Measurements from ENCODE around the gene SORD.

Gene SORD

GRCh38 chr15:45107941-45108630, 85.1 kb downstream of the SORD start:
- TF ChIP-seq EZH2phosphoT487 (IDR thresholded peaks at IDR 0.05; ENCODE audit: low read depth) (no peak), CTCF (IDR thresholded peaks at IDR 0.05; ENCODE audit: low read depth, low read length) (no peak)
- H3K4me2 ChIP-seq (ENCODE audit: low read length), result no peak overlapping the region
- H2AFZ ChIP-seq (ENCODE audit: low read depth, low read length), result no peak overlapping the region
- no peaks in the 10 kb centered on the region for H3K9me3 ChIP-seq (ENCODE audit: insufficient read depth, low read length)
- H3K9ac ChIP-seq (ENCODE audit: low read length), result no peak overlapping the region
- H3K36me3 ChIP-seq (replicated peaks; ENCODE audit: low read depth, low read length), result no peaks in the 10 kb centered on the region
- no peaks in the 10 kb centered on the region for H4K20me1 ChIP-seq (ENCODE audit: insufficient read depth, low read length)
- H3K4me1 ChIP-seq (ENCODE audit: low read length), result no peaks in the 10 kb centered on the region
- H3K79me2 ChIP-seq (ENCODE audit: low read length), result no peaks in the 10 kb centered on the region
- no peak overlapping the region for H3K4me3 ChIP-seq (ENCODE audit: low read length)
- H3K27me3 ChIP-seq (ENCODE audit: low read depth, low read length), result no peaks in the 10 kb centered on the region
- no peak overlapping the region for H3K27ac ChIP-seq (ENCODE audit: low read length)

GRCh38 chr15:45110256-45110820, 87.3 kb downstream of the SORD start:
- no peak overlapping the region for H3K4me3 ChIP-seq (ENCODE audit: low read length)
- H3K9me3 ChIP-seq (ENCODE audit: insufficient read depth, low read length), result no peaks in the 10 kb centered on the region
- H3K27ac ChIP-seq (ENCODE audit: low read length), result no peak overlapping the region
- H3K27me3 ChIP-seq (ENCODE audit: low read depth, low read length), result no peaks in the 10 kb centered on the region
- H2AFZ ChIP-seq (ENCODE audit: low read depth, low read length), result no peak overlapping the region
- H4K20me1 ChIP-seq (ENCODE audit: insufficient read depth, low read length), result no peaks in the 10 kb centered on the region
- H3K4me2 ChIP-seq (ENCODE audit: low read length), result no peak overlapping the region
- no peaks in the 10 kb centered on the region for H3K36me3 ChIP-seq (replicated peaks; ENCODE audit: low read depth, low read length)
- H3K79me2 ChIP-seq (ENCODE audit: low read length), result no peaks in the 10 kb centered on the region
- H3K4me1 ChIP-seq (ENCODE audit: low read length), result no peaks in the 10 kb centered on the region
- TF ChIP-seq CTCF (IDR thresholded peaks at IDR 0.05; ENCODE audit: low read depth, low read length) (no peak), EZH2phosphoT487 (IDR thresholded peaks at IDR 0.05; ENCODE audit: low read depth) (no peak)
- H3K9ac ChIP-seq (ENCODE audit: low read length), result no peak overlapping the region

- no peak overlapping the region for H2AFZ ChIP-seq (ENCODE audit: low read depth, low read length)
- H3K27me3 ChIP-seq (ENCODE audit: low read depth, low read length), result no peaks in the 10 kb centered on the region
- no peaks in the 10 kb centered on the region for H3K4me1 ChIP-seq (ENCODE audit: low read length)
- no peaks in the 10 kb centered on the region for H3K36me3 ChIP-seq (replicated peaks; ENCODE audit: low read depth, low read length)
- H3K4me3 ChIP-seq (ENCODE audit: low read length), result no peak overlapping the region
- TF ChIP-seq EZH2phosphoT487 (IDR thresholded peaks at IDR 0.05; ENCODE audit: low read depth) (no peak), CTCF (IDR thresholded peaks at IDR 0.05; ENCODE audit: low read depth, low read length) (no peak)
- no peak overlapping the region for H3K9ac ChIP-seq (ENCODE audit: low read length)
- H4K20me1 ChIP-seq (ENCODE audit: insufficient read depth, low read length), result no peaks in the 10 kb centered on the region
- no peak overlapping the region for H3K4me2 ChIP-seq (ENCODE audit: low read length)
- H3K79me2 ChIP-seq (ENCODE audit: low read length), result no peaks in the 10 kb centered on the region
- H3K27ac ChIP-seq (ENCODE audit: low read length), result no peak overlapping the region
- H3K9me3 ChIP-seq (ENCODE audit: insufficient read depth, low read length), result no peaks in the 10 kb centered on the region
Measured at GRCh38 chr15:45111390-45112142, 88.6 kb downstream of the SORD start.

GRCh38 chr15:45112143-45112590, 89.2 kb downstream of the SORD start:
- no peak overlapping the region for H2AFZ ChIP-seq (ENCODE audit: low read depth, low read length)

More at GRCh38 chr15:45112143-45112590, 89.2 kb downstream of the SORD start:
- no peaks in the 10 kb centered on the region for H3K27me3 ChIP-seq (ENCODE audit: low read depth, low read length)
- H3K4me1 ChIP-seq (ENCODE audit: low read length), result no peaks in the 10 kb centered on the region
- H3K79me2 ChIP-seq (ENCODE audit: low read length), result no peaks in the 10 kb centered on the region
- H4K20me1 ChIP-seq (ENCODE audit: insufficient read depth, low read length), result no peaks in the 10 kb centered on the region
- no peak overlapping the region for H3K4me3 ChIP-seq (ENCODE audit: low read length)
- H3K9ac ChIP-seq (ENCODE audit: low read length), result no peak overlapping the region
- TF ChIP-seq EZH2phosphoT487 (IDR thresholded peaks at IDR 0.05; ENCODE audit: low read depth) (no peak), CTCF (IDR thresholded peaks at IDR 0.05; ENCODE audit: low read depth, low read length) (no peak)
- no peaks in the 10 kb centered on the region for H3K9me3 ChIP-seq (ENCODE audit: insufficient read depth, low read length)
- H3K36me3 ChIP-seq (replicated peaks; ENCODE audit: low read depth, low read length), result no peaks in the 10 kb centered on the region
- no peak overlapping the region for H3K27ac ChIP-seq (ENCODE audit: low read length)
- no peak overlapping the region for H3K4me2 ChIP-seq (ENCODE audit: low read length)
